ENCODE data around the gene ENDOD1.

ENDOD1 gene

DNA sequence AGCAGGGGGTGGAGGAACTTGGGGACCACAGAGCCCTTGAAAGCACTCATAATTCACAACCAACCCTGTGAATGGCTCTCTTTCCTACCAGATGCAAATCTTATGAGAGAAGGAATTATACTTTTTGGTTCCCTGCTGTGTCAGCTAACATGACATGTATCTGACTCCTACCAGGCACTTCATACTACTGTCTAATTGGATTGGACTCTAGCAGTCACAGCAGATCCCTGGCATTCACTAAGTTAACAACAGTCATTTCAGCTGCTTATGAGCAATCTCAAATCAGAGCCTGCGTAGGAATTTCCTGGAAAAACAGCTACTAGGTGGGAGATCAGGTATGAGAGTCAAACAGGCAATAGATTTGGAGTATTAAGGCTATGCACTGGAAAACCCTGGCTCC lies 11.1 kb upstream of the ENDOD1 start:
- no peak for DNase-seq

DNA sequence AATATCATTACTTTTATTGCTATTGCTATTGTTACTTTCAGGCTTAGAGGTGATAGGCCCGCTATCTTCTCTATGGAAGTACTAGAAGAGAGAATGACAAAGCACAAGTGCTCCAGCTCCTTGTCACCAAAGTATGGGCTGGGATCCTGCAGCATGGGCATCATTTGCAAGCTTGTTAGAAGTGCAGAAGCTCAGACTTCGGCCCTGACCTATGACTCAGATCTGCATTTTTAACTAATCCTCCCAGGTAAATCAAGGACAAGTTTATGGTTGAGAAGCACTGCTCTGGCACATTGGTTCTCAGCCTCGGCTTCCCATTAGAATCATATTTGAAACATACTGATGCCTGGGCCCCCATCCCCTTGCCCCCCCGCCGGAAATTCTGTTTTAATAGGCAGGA lies 8.6 kb upstream of the ENDOD1 start:
- DNase-seq: no peak

DNA sequence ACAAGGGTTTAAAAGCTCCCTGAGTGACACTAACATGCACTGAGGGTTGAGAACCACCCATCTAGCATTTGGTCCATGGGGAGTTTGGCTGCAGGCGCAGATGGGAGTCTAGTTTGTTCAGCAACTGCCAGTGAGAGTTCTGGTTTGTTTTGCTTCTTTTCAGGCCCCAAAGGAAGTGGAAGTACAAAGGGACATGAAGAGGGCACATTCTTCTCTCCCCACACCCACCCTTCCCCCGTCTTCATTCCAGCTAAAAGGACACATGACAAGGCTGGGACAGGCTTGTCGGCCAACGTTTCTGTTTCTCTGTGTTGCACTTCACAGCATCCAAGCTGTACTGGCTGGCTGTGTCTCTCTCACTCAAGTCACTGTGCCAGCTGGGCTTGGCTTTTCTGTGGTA lies 8.2 kb upstream of the ENDOD1 start:
- no peak for DNase-seq

GRCh38 chr11:95082576-95083001 lies 7.1 kb upstream of the ENDOD1 start:
- no peak for DNase-seq

- DNase-seq: no peak
These were observed 5.1 kb upstream of the ENDOD1 start for GRCh38 chr11:95084509-95084908.

GRCh38 chr11:95085117-95085816 lies 4.4 kb upstream of the ENDOD1 start:
- DNase-seq: no peak

DNA sequence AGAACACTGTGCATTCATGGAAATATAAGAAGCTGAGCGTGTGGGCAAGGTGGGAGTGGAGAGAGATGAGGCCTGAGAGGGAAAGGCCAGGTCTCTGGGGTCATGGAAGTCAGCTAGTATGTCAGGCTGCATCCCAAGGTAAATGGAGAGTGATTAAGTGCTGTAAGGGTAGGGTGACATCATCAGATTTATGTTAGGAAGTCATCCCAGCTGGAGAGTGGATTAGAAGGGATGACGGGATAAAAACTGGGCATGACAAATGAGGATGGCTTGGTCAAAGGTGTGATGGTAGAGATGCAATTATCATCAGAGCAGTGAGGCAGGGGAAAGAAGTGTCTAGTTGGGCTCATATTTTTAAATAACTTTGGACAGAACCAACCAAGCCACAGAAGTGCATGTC lies 3.5 kb upstream of the ENDOD1 start:
- DNase-seq: no peak

GRCh38 chr11:95086836-95087570 lies 2.6 kb upstream of the ENDOD1 start:
- no peak for DNase-seq

DNA sequence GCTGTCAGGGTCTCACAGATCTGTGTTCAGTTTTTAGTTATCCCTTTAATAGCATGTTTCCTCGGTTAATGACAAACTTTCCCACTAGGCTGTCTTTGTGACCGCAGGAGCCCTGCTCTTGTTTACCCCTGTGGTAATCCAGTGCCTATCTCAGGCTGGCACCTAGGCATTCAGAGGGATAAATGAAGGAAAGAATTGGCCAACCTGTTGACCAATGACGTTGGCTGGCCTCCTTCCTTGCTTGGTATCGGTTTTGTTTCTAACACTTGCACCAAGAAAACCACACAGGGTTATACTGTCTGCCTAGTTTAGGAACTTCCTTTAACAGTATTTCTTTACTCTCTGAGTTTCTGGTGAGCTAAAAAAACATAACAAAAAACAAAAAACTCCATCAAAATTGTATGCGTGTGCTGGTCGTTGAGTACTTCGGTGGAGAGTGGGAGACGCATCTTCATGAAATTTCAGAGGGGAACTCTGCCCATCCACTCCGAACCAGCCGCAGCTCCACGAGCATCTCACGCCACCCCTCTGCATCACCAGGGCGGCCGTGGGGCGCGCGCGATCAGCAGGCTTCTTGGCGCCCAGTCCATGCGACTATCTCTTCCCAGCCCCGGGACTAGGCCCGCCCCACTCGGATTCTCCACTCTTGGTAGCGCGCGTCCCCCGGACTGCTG lies 563 bp upstream of the ENDOD1 start:
- no peak for DNase-seq

DNA sequence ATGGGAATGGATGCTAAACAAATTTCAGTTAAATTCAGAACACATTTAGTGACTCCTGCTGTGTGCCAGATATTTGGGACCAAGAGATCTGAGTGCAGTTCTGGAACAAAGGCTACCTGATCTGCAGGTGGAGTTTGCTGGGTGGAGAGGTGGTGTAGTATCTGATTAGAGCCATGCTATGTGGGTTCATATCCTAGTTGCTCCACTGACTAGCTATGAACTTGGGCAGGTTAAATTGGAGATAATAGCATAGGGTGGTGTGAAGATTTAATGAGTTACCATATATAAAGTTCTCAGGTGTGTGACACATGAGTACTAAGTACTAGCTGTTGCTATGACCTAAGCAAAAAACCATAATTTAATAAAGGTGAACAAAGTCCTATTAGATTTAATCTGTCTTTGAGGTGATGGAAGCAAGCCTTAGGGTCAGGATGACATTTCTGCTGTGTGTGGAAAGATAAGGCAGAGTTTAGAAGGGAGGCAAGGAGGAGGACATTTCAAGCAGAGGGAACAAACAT lies 2.1 kb downstream of the ENDOD1 start:
- no peak for DNase-seq

DNA sequence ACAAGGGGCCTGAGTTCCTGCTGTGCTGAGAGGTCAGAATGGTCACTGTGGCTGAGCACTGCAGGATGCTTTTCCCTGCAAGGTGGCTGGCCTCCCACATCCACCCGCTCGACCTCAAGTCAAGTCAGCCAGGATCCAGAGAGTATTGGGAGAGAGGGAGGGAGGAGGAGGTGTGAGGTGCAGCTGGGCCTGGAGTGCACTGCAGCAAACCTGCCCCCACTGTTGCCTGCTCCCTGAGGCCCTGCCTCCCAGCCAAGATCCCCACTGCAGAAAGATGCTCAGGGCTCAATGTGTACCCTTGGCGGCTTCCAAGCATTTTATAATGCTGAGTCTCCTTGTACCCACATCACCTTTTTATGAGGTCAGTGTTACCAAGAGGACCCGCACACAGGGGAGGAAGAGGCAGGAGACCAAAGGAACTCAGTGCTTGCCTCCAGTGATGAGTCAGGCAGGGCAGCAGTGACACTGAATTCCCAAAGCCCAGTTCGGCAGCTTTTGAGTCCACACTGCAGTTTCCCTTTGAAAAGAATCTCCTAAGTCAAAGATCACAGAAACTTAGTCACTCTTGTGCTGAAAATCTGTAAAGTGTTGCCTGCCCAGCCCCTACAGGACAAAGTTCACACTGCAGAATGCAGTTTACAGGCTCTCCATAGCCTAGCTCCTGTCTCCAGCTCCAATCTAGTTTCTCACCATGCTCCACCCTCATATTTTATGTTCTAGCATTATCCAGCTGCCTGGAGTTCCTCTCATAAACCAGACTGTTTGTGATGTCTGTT lies 3.1 kb downstream of the ENDOD1 start:
- no peak for DNase-seq

DNA sequence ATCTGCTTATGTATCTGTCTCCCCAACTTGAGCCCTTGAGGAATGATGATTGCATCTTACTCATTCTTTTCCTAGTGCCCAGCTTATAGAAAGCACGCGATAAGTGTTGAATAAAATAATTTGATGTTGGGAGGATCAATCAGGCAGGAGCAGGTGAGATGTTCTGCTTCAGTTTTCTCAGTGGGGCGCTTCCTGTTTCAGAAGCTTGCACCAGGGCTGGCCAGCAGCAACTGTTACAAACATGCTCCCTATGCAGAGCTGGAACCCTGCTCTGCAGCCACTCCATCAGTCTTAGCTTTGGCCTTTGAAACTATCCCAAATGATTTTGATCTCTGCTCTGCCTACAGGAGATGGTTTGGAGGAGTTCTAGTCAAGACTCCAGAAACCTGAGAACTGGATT lies 3.9 kb downstream of the ENDOD1 start:
- no peak for DNase-seq

GRCh38 chr11:95095858-95096587 lies 6.4 kb downstream of the ENDOD1 start:
- DNase-seq: no peak

GRCh38 chr11:95097209-95097608 lies 7.6 kb downstream of the ENDOD1 start:
- DNase-seq: no peak

- DNase-seq: no peak
These were observed 9.2 kb downstream of the ENDOD1 start for GRCh38 chr11:95098826-95099225.

DNA sequence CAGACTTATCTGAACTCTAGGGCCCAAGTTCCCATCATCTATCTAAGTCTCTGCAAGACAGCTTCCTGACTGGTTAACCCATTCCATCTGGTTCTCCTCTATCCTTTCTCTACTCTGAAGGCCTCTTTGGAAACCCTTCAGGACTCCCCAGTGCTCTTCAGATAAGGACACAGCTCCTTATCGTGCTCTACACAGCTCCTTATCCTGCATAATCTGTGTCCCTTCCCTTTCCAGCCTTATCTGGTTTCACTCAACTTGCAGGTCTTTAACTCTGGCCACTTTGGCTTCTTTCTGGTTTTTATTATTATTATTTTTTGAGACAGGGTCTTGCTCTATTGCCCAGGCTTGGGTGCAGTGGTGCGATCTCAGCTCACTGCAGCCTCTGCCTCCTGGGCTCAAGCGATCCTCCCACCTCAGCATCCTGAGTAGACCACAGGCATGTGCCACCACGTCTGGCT lies 10.6 kb downstream of the ENDOD1 start:
- DNase-seq: no peak

DNA sequence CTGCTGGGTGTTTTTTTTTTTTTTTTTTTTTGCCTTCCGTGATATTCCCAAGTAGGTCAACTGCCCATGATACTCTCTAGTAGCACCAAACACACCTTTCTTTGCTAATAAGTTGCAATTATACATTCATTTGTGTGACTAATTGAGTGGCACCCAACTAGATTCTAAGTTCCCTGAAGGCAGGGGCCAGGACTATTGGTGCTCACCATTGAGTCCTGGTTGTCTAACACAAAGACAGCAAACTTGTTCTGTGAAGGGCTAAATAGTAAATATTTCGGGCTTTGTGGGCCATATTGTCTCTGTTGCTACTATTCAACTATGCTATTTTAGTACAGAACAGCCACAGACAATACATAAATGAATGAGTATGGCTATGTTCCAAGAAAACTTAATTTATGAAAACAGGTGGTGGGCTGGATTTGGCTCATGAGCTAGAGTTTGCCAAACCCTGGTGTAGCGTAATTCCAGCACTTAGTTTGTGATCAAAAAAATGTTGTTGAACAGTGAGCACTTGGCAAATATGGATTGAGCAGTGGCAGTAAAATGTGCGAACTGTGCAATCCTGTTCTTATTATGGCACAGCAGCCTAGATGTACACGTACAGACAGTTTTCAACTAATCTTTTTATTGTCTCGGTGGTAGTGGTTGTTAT lies 11.3 kb downstream of the ENDOD1 start:
- no peak for DNase-seq

DNA sequence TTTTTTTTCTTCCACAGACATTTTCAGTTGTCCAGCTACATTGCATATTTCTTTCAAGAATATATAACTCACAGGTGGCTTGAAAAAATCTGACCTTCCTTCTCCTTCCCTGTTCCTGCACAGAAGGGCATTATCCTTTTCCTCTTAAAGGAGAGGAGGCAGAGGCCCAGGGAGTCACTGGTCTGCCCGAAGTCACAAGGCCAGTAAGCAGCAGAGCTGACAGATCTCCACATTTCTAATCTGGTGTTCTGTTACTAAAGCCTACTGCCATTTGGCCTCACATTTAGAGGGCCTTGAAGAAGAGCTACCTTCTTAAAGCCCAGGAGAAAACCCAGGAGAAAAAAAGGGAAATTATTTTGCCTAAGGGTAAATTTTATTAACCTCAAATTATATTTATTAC lies 12.3 kb downstream of the ENDOD1 start:
- no peak for DNase-seq

DNA sequence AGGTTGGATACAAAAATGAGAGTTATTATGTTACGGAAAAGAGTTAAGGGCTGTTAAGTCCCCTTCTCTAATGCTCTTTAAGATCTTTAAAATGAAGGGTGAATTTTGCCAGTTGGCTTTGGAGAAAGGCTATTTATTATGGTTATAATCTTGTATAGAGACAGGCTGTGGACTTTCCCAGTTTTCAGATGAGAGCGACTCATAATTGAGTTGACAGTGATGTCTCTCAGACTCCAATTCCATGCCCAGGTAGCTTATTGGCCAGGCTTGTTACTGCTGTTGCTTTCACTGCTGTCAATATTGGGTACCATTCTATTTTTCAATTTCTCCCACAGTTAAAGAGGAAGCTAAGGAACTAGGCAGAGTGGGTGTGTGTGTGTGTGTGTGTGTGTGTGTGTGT lies 13.1 kb downstream of the ENDOD1 start:
- no peak for DNase-seq

DNA sequence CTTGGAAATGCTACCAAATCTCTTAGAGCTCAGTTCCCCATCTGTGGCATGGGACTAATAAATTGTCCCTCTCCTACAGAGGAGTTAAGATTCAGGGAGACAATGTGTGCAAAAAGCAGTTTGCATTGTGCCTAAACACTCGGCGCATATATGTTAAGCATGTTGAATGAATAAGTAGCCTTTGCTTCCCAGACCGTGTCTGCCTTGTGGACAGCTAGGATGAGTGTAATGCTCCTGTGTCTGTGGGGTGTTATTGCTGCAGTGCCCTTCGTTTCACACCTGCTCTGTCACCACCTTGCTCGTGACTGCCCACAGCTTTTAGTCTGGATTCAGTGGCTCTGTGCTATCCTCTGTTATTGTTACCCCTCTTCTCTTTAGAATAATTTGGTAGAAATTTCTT lies 14.1 kb downstream of the ENDOD1 start:
- DNase-seq: no peak

- no peak for DNase-seq
These were observed 14.6 kb downstream of the ENDOD1 start for GRCh38 chr11:95104121-95104830.
